H9 (cell line): ENCODE results near the gene ARHGAP12. TPM values are rescaled to one million over a fixed set of nuclear protein-coding genes. Genes with fewer than 3 reads are reported as not detected.

Experiments
- DNase-seq: peaks from one replicate; pipeline ENCODE4 v3.0.0-alpha.2; 2017
- H2AFZ ChIP-seq: one replicate; pipeline ENCODE4 v1.6.1; 2013; ENCODE audit warnings: mild to moderate bottlenecking, low read length, control low read depth, moderate library complexity
- H2AK5ac ChIP-seq: 2 replicates; pipeline ENCODE4 v1.6.1; 2013; ENCODE audit warnings: low read length, control low read depth, mixed read lengths; ENCODE audit not compliant: insufficient read length
- H2BK120ac ChIP-seq: one replicate; pipeline ENCODE4 v1.6.1; 2013; ENCODE audit warnings: low read depth, mild to moderate bottlenecking, low read length, control low read depth, inconsistent platforms; ENCODE audit not compliant: poor library complexity, severe bottlenecking
- H2BK12ac ChIP-seq: 2 replicates; pipeline ENCODE4 v1.6.1; 2013; ENCODE audit warnings: low read length, control low read depth, mixed read lengths, low read depth; ENCODE audit not compliant: insufficient read length
- H2BK15ac ChIP-seq: 2 replicates; pipeline ENCODE4 v1.6.1; 2013; ENCODE audit warnings: low read depth, low read length, control low read depth
- H2BK20ac ChIP-seq: one replicate; pipeline ENCODE4 v1.6.1; 2013; ENCODE audit warnings: low read depth, mild to moderate bottlenecking, low read length, control low read depth, inconsistent platforms; ENCODE audit not compliant: poor library complexity, severe bottlenecking
- H2BK5ac ChIP-seq: 2 replicates; pipeline ENCODE4 v1.6.1; 2013; ENCODE audit warnings: low read length, control low read depth, mixed read lengths; ENCODE audit not compliant: insufficient read length
- H3K14ac ChIP-seq: 2 replicates; pipeline ENCODE4 v1.6.1; 2013; ENCODE audit warnings: low read length, control low read depth; ENCODE audit not compliant: insufficient read depth
- H3K18ac ChIP-seq: 2 replicates; pipeline ENCODE4 v1.6.1; 2013; ENCODE audit warnings: low read depth, mild to moderate bottlenecking, mixed read lengths, low read length, control low read depth; ENCODE audit not compliant: insufficient read length
- H3K23ac ChIP-seq: 2 replicates; pipeline ENCODE4 v1.6.1; 2013; ENCODE audit warnings: low read length, control low read depth, mixed read lengths, low read depth; ENCODE audit not compliant: insufficient read length
- H3K23me2 ChIP-seq: 2 replicates; pipeline ENCODE4 v1.6.1; 2013; ENCODE audit warnings: low read depth, mild to moderate bottlenecking, mixed read lengths, low read length, control low read depth; ENCODE audit not compliant: insufficient read length, poor library complexity, severe bottlenecking
- H3K27ac ChIP-seq: 2 replicates; pipeline ENCODE4 v1.5.1; 2013; ENCODE audit warnings: low read length, control low read depth, mixed read lengths, low read depth; ENCODE audit not compliant: insufficient read length
- H3K27me3 ChIP-seq: 2 replicates; pipeline ENCODE4 v1.6.1; 2013; ENCODE audit warnings: low read length, control low read depth, inconsistent platforms; ENCODE audit not compliant: insufficient read depth
- H3K4ac ChIP-seq: 2 replicates; pipeline ENCODE4 v1.6.1; 2013; ENCODE audit warnings: low read depth, mild to moderate bottlenecking, control low read depth, inconsistent platforms, low read length, moderate library complexity
- H3K4me1 ChIP-seq: 2 replicates; pipeline ENCODE4 v1.6.1; 2013; ENCODE audit warnings: low read length, control low read depth, inconsistent platforms; ENCODE audit not compliant: insufficient read depth
- H3K4me2 ChIP-seq: 2 replicates; pipeline ENCODE4 v1.6.1; 2013; ENCODE audit warnings: low read length, control low read depth, mixed read lengths; ENCODE audit not compliant: insufficient read length, insufficient read depth
- H3K56ac ChIP-seq: 2 replicates; pipeline ENCODE4 v1.6.1; 2013; ENCODE audit warnings: low read depth, mild to moderate bottlenecking, mixed read lengths, low read length, control low read depth; ENCODE audit not compliant: insufficient read length
- H3K79me1 ChIP-seq: 2 replicates; pipeline ENCODE4 v1.6.1; 2013; ENCODE audit warnings: low read depth, mild to moderate bottlenecking, moderate library complexity, low read length, control low read depth, inconsistent platforms; ENCODE audit not compliant: insufficient read depth, poor library complexity, severe bottlenecking
- H3K79me2 ChIP-seq: 2 replicates; pipeline ENCODE4 v1.6.1; 2013; ENCODE audit warnings: low read length, control low read depth, inconsistent platforms; ENCODE audit not compliant: insufficient read depth
- H3K9ac ChIP-seq: 2 replicates; pipeline ENCODE4 v1.6.1; 2013; ENCODE audit warnings: low read length, control low read depth, mixed read lengths; ENCODE audit not compliant: insufficient read length; ENCODE audit errors: extremely low read depth
- H3K9me3 ChIP-seq: one replicate; pipeline ENCODE4 v1.6.1; 2013; ENCODE audit warnings: low read depth, low read length, inconsistent platforms; ENCODE audit not compliant: control insufficient read depth
- H3T11ph ChIP-seq: one replicate; pipeline ENCODE4 v1.6.1; 2013; ENCODE audit warnings: mild to moderate bottlenecking, low read length, control low read depth, inconsistent platforms
- H4K20me1 ChIP-seq: one replicate; pipeline ENCODE4 v1.6.1; 2013; ENCODE audit not compliant: control insufficient read depth, insufficient read length, insufficient read depth
- H4K5ac ChIP-seq: 2 replicates; pipeline ENCODE4 v1.6.1; 2013; ENCODE audit warnings: low read depth, mild to moderate bottlenecking, mixed read lengths, low read length, control low read depth; ENCODE audit not compliant: insufficient read length
- H4K8ac ChIP-seq: replicated peaks from 2 replicates; pipeline ENCODE4 v1.6.1; 2013; ENCODE audit warnings: low read length, control low read depth, mixed read lengths, low read depth; ENCODE audit not compliant: insufficient read length
- H4K91ac ChIP-seq: 2 replicates; pipeline ENCODE4 v1.6.1; 2013; ENCODE audit warnings: low read depth, mild to moderate bottlenecking, moderate library complexity, mixed read lengths, low read length, control low read depth; ENCODE audit not compliant: insufficient read length
- H3K27ac Mint-ChIP-seq, 3 experiments: 2 replicates in 2 of 3; 3 replicates in 1 of 3; pipeline ENCODE4 v1.8.0; 2020 to 2021; ENCODE audit warnings: mixed read lengths in 3 of 3, mild to moderate bottlenecking in 1 of 3, moderate library complexity in 1 of 3
- H3K27me3 Mint-ChIP-seq: 2 replicates; pipeline ENCODE4 v1.8.0; 2021; ENCODE audit warnings: low read depth, mild to moderate bottlenecking, moderate library complexity, mixed read lengths
- H3K36me3 Mint-ChIP-seq, 3 experiments: 2 replicates in 2 of 3; 3 replicates in 1 of 3; pipeline ENCODE4 v1.8.0; 2020 to 2021; ENCODE audit warnings: low read depth in 3 of 3, mixed read lengths in 3 of 3; ENCODE audit not compliant: insufficient read depth in 1 of 3
- H3K4me1 Mint-ChIP-seq, 2 experiments: 2 replicates each; pipeline ENCODE4 v1.8.0; 2020; ENCODE audit warnings: mixed read lengths in 2 of 2
- H3K4me3 Mint-ChIP-seq, 2 experiments: 2 replicates in 1 of 2; 3 replicates in 1 of 2; pipeline ENCODE4 v1.8.0; 2020 to 2021; ENCODE audit warnings: mild to moderate bottlenecking in 2 of 2, mixed read lengths in 2 of 2, moderate library complexity in 1 of 2
- H3K9me3 Mint-ChIP-seq, 2 experiments: 2 replicates in 1 of 2; 3 replicates in 1 of 2; pipeline ENCODE4 v1.8.0; 2020; ENCODE audit warnings: mild to moderate bottlenecking in 2 of 2, mixed read lengths in 2 of 2, moderate library complexity in 1 of 2
- CTCF ChIP-seq: fragments of 200-600 bp; sonication (generic); conservative IDR thresholded peaks from 3 replicates; pipeline ENCODE4 v1.8.0; 2021; ENCODE audit warnings: antibody characterized with exemption, mild to moderate bottlenecking
- WGBS: extraction: QIAGEN DNeasy Blood & Tissue Kit; methylation state at CpG from one replicate; pipeline ENCODE4 v1.1.7; 2013; ENCODE audit warnings: missing lambda C conversion rate, low lambda C conversion rate, mixed read lengths; ENCODE audit not compliant: insufficient read length; ENCODE audit errors: extremely low coverage; 5-methylcytosine and 5-hydroxymethylcytosine counted together
- total RNA-seq: library from RNA; stranded (reverse); gene quantifications from 2 replicates; pipeline ENCODE4 v1.2.1, GENCODE V29; 2021

Gene ARHGAP12
- total RNA-seq, 1 experiment from 2014 or later: 34.3 TPM

GRCh38 chr10:31902625-31903024, 26.0 kb downstream of the ARHGAP12 start:
- peaks cover 31% of the 10 kb centered on the region for H3K79me2 ChIP-seq
- no peak overlapping the region for H2BK12ac ChIP-seq
- H3T11ph ChIP-seq: no peak overlapping the region
- H3K9ac ChIP-seq: no peak overlapping the region
- no peak overlapping the region for H3K56ac ChIP-seq
- H3K18ac ChIP-seq: no peak overlapping the region
- no peak overlapping the region for H2AFZ ChIP-seq
- no peak overlapping the region for H3K23ac ChIP-seq
- no peak overlapping the region for H3K4me3 Mint-ChIP-seq
- H2BK120ac ChIP-seq: no peak overlapping the region
- H3K4me1 Mint-ChIP-seq: peaks cover 14 to 15% of the 10 kb centered on the region in 2 experiments
- peaks cover 4 to 11% of the 10 kb centered on the region in 2 experiments; a peak in 4 of 5 replicates for H3K9me3 Mint-ChIP-seq
- no peak overlapping the region for H4K8ac ChIP-seq
- H2BK5ac ChIP-seq: no peak overlapping the region
- H3K36me3 Mint-ChIP-seq: peaks cover 25 to 45% (median 37%) of the 10 kb centered on the region in 3 experiments
- no peaks in the 10 kb centered on the region for H3K27me3 Mint-ChIP-seq
- H3K9me3 ChIP-seq: no peaks in the 10 kb centered on the region
- no peak overlapping the region for H2AK5ac ChIP-seq
- no peak overlapping the region for H3K14ac ChIP-seq
- no peak overlapping the region for H2BK15ac ChIP-seq
- no peak overlapping the region for H2BK20ac ChIP-seq
- H4K91ac ChIP-seq: no peak overlapping the region
- H3K4ac ChIP-seq: no peak overlapping the region
- no peaks in the 10 kb centered on the region for H3K23me2 ChIP-seq
- H4K5ac ChIP-seq: no peak overlapping the region
- no peaks in the 10 kb centered on the region; the same call in 1 of the 2 replicates for H3K4me1 ChIP-seq
- no peak overlapping the region; a peak in 1 of 7 replicates for H3K27ac Mint-ChIP-seq
- DNase-seq: no peak
- H3K27ac ChIP-seq: no peak overlapping the region
- no CpG with 5 or more reads among the region's 1 CpG for WGBS
- no peaks in the 10 kb centered on the region for H4K20me1 ChIP-seq
- H3K4me2 ChIP-seq: no peak overlapping the region
- H3K79me1 ChIP-seq: peaks cover 7% of the 10 kb centered on the region
- no peak for TF ChIP-seq CTCF
- H3K27me3 ChIP-seq: no peaks in the 10 kb centered on the region
